Neural progenitor cell (in vitro differentiated cells): ENCODE results near the gene ALG1L2.

Source experiments
- CTCF ChIP-seq: fragments of 200-600 bp; sonication (generic); IDR thresholded peaks from 2 replicates; pipeline ENCODE4 v1.5.1; 2017; ENCODE audit warnings: antibody characterized with exemption, mild to moderate bottlenecking
- EZH2phosphoT487 ChIP-seq: fragments of 200-600 bp; sonication (generic); IDR thresholded peaks from 2 replicates; pipeline ENCODE4 v1.6.1; 2017; ENCODE audit warnings: antibody characterized with exemption

GRCh38 chr3:130081351-130081881 is at the start of gene ALG1L2:
- TF ChIP-seq CTCF (no peak), EZH2phosphoT487 (no peak)
